BLaER1 treated with 17β-estradiol and CSF1 and Interleukin-3, amounts not matched to agents 10 nM and 100 nM (cell line): ENCODE results near the gene MYO6.
A peak's percentile ranks its signal among the peaks of the same experiment; 100 is the strongest.
"Not testable (repeated sequence)": the region's sequence is repeated elsewhere in the genome, so short reads cannot be mapped to it uniquely, and the experiment has no call there.

Experiments
- H3K27ac ChIP-seq, 11 experiments: shearing (Covaris generic); formaldehyde crosslinking; 2 replicates each; pipeline ENCODE4 v1.8.1; 2022
- H3K27me3 ChIP-seq, 11 experiments: shearing (Covaris generic); formaldehyde crosslinking; 2 replicates each; pipeline ENCODE4 v1.8.1; 2022
- H3K36me3 ChIP-seq, 11 experiments: shearing (Covaris generic); formaldehyde crosslinking; 2 replicates each; pipeline ENCODE4 v1.8.1; 2022
- H3K4me1 ChIP-seq, 10 experiments: shearing (Covaris generic); formaldehyde crosslinking; 2 replicates each; pipeline ENCODE4 v1.8.1; 2022
- H3K4me2 ChIP-seq, 11 experiments: shearing (Covaris generic); formaldehyde crosslinking; 2 replicates each; pipeline ENCODE4 v1.8.1; 2022
- H3K4me3 ChIP-seq, 10 experiments: shearing (Covaris generic); formaldehyde crosslinking; 2 replicates each; pipeline ENCODE4 v1.8.1; 2022
- H3K9ac ChIP-seq, 11 experiments: shearing (Covaris generic); formaldehyde crosslinking; 2 replicates each; pipeline ENCODE4 v1.8.1; 2022
- H3K9me3 ChIP-seq, 11 experiments: shearing (Covaris generic); formaldehyde crosslinking; replicated peaks in 1 of 11; 2 replicates each; pipeline ENCODE4 v1.8.1; 2022
- H4K20me1 ChIP-seq, 11 experiments: shearing (Covaris generic); formaldehyde crosslinking; 2 replicates each; pipeline ENCODE4 v1.8.1; 2022
- Cebpa-rat ChIP-seq, 11 experiments: shearing (Covaris generic); IDR thresholded peaks; 2 replicates each; pipeline ENCODE4 v1.8.1; 2022

The MYO6 gene

GRCh38 chr6:75748743-75749538, at the start of gene MYO6:
Gene MYO6 (plus strand): TSS chr6:75749239. CDS start chr6:75817548, 68,309 bp downstream.
- peaks cover 0 to 17% (median 12%) of the 10 kb centered on the region in 11 experiments; a peak in 14 of 22 replicates for H4K20me1 ChIP-seq
- no peaks in the 10 kb centered on the region for H3K36me3 ChIP-seq
- peaks cover 43 to 79% (median 62%) of the 10 kb centered on the region in 11 experiments for H3K27me3 ChIP-seq
- peak within 1 kb of the TSS; percentile 96 to 100 (median 99) for H3K4me2 ChIP-seq
- H3K4me1 ChIP-seq, result peaks cover 16 to 26% (median 20%) of the 10 kb centered on the region in 10 experiments
- H3K27ac ChIP-seq, result peak within 1 kb of the TSS in 3 of 11 experiments; percentile 17 to 46 (median 26); a peak in 6 of 22 replicates
- H3K4me3 ChIP-seq, result peak within 1 kb of the TSS; percentile 64 to 79 (median 70)
- H3K9ac ChIP-seq, result peak within 1 kb of the TSS; percentile 46 to 72 (median 63)
- no peaks in the 10 kb centered on the region for H3K9me3 ChIP-seq
- TF ChIP-seq Cebpa-rat (IDR thresholded peaks at IDR 0.05), result no peak

DNA sequence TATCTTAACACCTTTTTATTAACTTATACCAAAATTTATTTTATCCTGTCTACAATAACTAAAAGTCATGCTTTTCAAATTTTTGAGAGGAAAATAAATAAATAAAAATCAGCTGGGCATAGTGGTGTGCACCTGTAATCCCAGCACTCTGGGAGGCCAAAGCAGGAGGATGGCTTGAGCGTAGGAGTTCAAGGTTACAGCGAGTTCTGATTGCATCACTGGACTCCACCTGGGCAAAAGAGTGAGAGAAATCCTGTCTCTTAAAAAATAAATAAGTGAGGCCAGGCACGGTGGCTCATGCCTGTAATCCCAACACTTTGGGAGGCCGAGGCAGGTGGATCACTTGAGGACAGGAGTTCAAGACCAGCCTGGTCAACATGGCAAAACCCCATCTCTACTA, 40.7 kb upstream of the MYO6 start:
- H3K36me3 ChIP-seq, result peaks cover 59 to 87% (median 77%) of the 10 kb centered on the region in 11 experiments
- H3K9ac ChIP-seq, H3K27ac ChIP-seq, H3K4me1 ChIP-seq, H4K20me1 ChIP-seq, H3K4me2 ChIP-seq, H3K27me3 ChIP-seq, H3K4me3 ChIP-seq, H3K9me3 ChIP-seq: not testable (repeated sequence)

- no peaks in the 10 kb centered on the region for H3K4me1 ChIP-seq
- H3K4me2 ChIP-seq, result no peak overlapping the region
- no peak overlapping the region for H3K9ac ChIP-seq
- H3K9me3 ChIP-seq, result no peaks in the 10 kb centered on the region
- no peak overlapping the region for H3K27ac ChIP-seq
- peaks cover 0 to 6% (median 0%) of the 10 kb centered on the region in 11 experiments; a peak in 1 of 22 replicates for H4K20me1 ChIP-seq
- no peak overlapping the region for H3K4me3 ChIP-seq
- H3K27me3 ChIP-seq, result no peaks in the 10 kb centered on the region
- peaks cover 70 to 100% (median 87%) of the 10 kb centered on the region in 11 experiments for H3K36me3 ChIP-seq
- no peak for TF ChIP-seq Cebpa-rat (IDR thresholded peaks at IDR 0.05)
Measured at GRCh38 chr6:75711173-75711572, 37.9 kb upstream of the MYO6 start.

DNA sequence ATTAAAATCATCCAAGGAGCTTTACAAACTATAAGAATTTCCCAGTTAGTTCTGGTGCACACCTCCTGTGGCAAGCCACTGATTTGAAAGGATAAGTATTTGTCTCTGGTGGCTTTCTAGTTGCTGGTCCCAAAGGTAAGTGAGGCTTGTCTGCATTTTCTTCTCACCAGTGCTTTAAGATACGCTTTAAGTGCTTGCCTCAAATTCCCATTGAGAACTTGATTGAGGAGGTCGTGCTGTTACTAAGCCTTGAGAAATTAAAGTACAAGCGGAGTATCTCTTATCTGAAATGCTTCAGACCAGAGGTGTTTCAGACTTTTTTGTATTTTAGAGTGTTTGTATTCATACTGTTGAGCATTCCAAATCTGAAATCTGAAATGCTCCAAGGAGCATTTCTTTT, 29.9 kb upstream of the MYO6 start:
- no peak overlapping the region for H3K4me3 ChIP-seq
- no peak overlapping the region for H3K4me2 ChIP-seq
- H3K9ac ChIP-seq, result no peak overlapping the region
- H3K4me1 ChIP-seq, result peaks cover 0 to 7% (median 0%) of the 10 kb centered on the region in 10 experiments; a peak in 1 of 20 replicates
- H3K27me3 ChIP-seq, result no peaks in the 10 kb centered on the region
- 0 out of 22 replicates have a peak, but pooled peaks cover 0 to 9% (median 0%) of the 10 kb centered on the region in 11 experiments for H4K20me1 ChIP-seq
- no peak for TF ChIP-seq Cebpa-rat (IDR thresholded peaks at IDR 0.05)
- no peaks in the 10 kb centered on the region for H3K9me3 ChIP-seq
- H3K36me3 ChIP-seq, result peaks cover 15 to 48% (median 36%) of the 10 kb centered on the region in 11 experiments
- no peak overlapping the region for H3K27ac ChIP-seq

DNA sequence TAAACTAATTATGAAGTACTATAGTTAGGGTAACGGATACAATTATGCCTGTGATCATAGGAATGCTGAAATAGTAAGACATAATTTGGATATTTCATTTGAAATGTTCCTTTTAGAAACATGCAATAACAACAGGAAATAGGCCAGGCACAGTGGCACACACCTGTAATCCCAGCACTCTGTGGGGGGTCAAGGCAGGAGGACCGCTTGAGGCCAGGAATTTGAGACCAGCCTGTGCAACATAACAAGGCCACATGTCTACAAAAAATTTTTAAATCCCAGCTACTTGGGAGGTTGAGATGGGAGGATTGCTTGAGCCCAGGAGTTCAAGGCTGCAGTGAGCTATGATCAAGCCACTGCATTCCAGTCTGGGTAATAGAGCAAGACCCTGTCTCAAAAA, 25.7 kb upstream of the MYO6 start:
- Histone ChIP-seq H3K27me3 (no peaks in the 10 kb centered on the region), H4K20me1 (0 out of 22 replicates have a peak, but pooled peaks cover 0 to 8% (median 0%) of the 10 kb centered on the region in 11 experiments), H3K36me3 (peaks cover 0 to 13% (median 5%) of the 10 kb centered on the region in 11 experiments; a peak in 9 of 22 replicates), H3K9me3 (no peaks in the 10 kb centered on the region), H3K4me1 (peaks cover 0 to 7% (median 0%) of the 10 kb centered on the region in 10 experiments; a peak in 1 of 20 replicates), H3K4me2 (no peak overlapping the region), H3K27ac (no peak overlapping the region), H3K4me3 (no peak overlapping the region), H3K9ac (no peak overlapping the region)
- TF ChIP-seq Cebpa-rat (IDR thresholded peaks at IDR 0.05), result no peak

DNA sequence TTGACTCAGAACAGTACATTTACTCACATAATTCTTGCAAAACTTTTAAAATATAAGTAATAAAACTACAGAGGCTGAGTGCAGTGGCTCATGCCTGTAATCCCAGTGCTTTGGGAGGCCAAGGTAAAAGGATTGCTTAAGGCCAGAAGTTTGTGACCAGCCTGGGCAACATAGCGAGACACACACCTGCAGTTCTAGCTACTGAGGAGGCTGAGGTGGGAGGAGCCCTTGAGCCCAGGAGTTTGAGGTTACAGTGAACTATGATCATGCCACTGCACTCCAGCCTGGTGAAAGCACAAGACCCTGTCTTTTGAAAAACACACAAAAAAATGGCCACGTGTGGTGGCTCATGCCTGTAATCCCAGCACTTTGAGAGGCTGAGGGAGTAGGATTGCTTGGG, 21.8 kb upstream of the MYO6 start:
- Histone ChIP-seq H3K4me3 (no peak overlapping the region), H3K4me2 (no peak overlapping the region), H4K20me1 (no peaks in the 10 kb centered on the region), H3K36me3 (no peaks in the 10 kb centered on the region), H3K9ac (no peak overlapping the region), H3K9me3 (no peaks in the 10 kb centered on the region), H3K27me3 (no peaks in the 10 kb centered on the region), H3K4me1 (peaks cover 0 to 7% (median 0%) of the 10 kb centered on the region in 10 experiments; a peak in 1 of 20 replicates), H3K27ac (no peak overlapping the region)
- TF ChIP-seq Cebpa-rat (IDR thresholded peaks at IDR 0.05), result no peak

DNA sequence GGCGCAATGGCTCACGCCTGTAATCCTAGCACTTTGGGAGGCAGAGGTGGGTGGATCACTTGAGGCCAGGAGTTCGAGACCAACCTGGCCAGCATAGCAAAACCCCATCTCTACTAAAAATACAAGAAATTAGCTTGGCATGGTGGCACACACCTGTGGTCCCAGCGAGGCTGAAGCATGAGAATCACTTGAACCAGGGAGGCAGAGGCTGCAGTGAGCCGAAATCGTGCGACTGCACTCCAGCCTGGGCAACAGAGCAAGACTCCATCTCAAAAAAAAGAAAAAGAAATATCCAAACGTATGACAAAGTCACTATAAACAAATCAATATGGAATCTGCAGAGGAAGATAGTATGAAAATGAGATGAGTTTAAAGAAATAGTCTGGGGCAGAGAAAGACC, 18.0 kb upstream of the MYO6 start:
- not testable (repeated sequence) for H3K4me2 ChIP-seq, H3K4me3 ChIP-seq, H3K9me3 ChIP-seq, H3K27ac ChIP-seq, H3K9ac ChIP-seq, H3K27me3 ChIP-seq, H3K4me1 ChIP-seq, H4K20me1 ChIP-seq, H3K36me3 ChIP-seq

DNA sequence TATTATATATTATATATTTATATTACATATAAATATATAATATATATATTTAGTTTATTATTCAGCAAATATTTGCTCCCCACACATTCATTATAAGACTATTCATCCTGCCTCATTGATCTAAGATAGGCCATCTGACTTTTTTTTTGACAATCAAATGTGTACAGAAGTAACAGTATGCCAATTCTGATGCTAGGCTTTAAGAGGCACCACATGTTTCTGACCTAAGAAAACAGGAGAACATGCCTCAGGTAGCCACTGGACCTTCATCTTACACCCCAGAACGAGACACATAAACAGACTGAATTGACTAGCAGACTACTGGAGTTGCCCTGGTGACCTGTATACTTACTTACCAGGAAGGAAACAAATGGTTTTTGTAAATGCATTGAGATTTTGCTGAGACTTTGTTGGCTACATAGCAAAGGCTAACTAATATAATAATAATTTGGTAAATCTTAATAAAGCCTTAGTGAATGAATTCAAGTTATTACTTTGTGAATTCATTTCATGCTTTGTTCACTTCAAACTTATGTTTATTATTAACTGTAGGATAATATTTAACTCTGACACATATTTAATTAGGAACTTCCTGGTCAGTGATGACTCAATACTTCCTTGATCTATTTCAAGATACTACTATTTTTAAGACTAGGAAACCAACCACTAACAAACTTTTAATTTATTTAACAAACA, 13.4 kb upstream of the MYO6 start:
- no peaks in the 10 kb centered on the region for H4K20me1 ChIP-seq
- H3K9ac ChIP-seq, result peak overlapping the region in 2 of 11 experiments; percentile 47 to 57; a peak in 3 of 22 replicates
- H3K36me3 ChIP-seq, result no peaks in the 10 kb centered on the region
- H3K27me3 ChIP-seq, result no peaks in the 10 kb centered on the region
- H3K4me2 ChIP-seq, result peak overlapping the region; percentile 20 to 87 (median 67); a peak in 20 of 22 replicates
- H3K4me3 ChIP-seq, result no peak overlapping the region
- peaks cover 9 to 13% (median 11%) of the 10 kb centered on the region in 10 experiments for H3K4me1 ChIP-seq
- TF ChIP-seq Cebpa-rat (IDR thresholded peaks at IDR 0.05), result no peak
- no peaks in the 10 kb centered on the region for H3K9me3 ChIP-seq
- H3K27ac ChIP-seq, result peak overlapping the region in 7 of 11 experiments; percentile 14 to 74 (median 58); a peak in 12 of 22 replicates

- no peak overlapping the region for H3K4me2 ChIP-seq
- H3K4me1 ChIP-seq, result peaks cover 9 to 19% (median 13%) of the 10 kb centered on the region in 10 experiments
- H3K9me3 ChIP-seq, result no peaks in the 10 kb centered on the region
- no peak for TF ChIP-seq Cebpa-rat (IDR thresholded peaks at IDR 0.05)
- peaks cover 0 to 10% (median 5%) of the 10 kb centered on the region in 11 experiments; a peak in 9 of 22 replicates for H4K20me1 ChIP-seq
- no peaks in the 10 kb centered on the region for H3K36me3 ChIP-seq
- H3K27ac ChIP-seq, result no peak overlapping the region
- H3K9ac ChIP-seq, result no peak overlapping the region
- H3K27me3 ChIP-seq, result peaks cover 21 to 47% (median 31%) of the 10 kb centered on the region in 11 experiments
- no peak overlapping the region for H3K4me3 ChIP-seq
Measured at GRCh38 chr6:75743971-75744370, 5.1 kb upstream of the MYO6 start.
